B cell (primary cell): ENCODE results near the gene TMEM131L. TPM values are rescaled to one million over a fixed set of nuclear protein-coding genes. Genes with fewer than 3 reads are reported as not detected.
A peak's percentile ranks its signal among the peaks of the same experiment; 100 is the strongest.
"Not testable (repeated sequence)": the region's sequence is repeated elsewhere in the genome, so short reads cannot be mapped to it uniquely, and the experiment has no call there.

Source experiments
- ATAC-seq: fragments of 200-7000 bp; cut with Tn5 transposase; one replicate; pipeline ENCODE4 v1.10.0; 2021; ENCODE audit warnings: low read depth, mild to moderate bottlenecking, moderate number of reproducible peaks, moderate library complexity
- CTCF ChIA-PET: fragments of 350-600 bp; sonication (Branson Sonifier 250); formaldehyde crosslinking; loops from one replicate; lab custom pipeline; 2021; ENCODE audit warnings: antibody characterized with exemption, inconsistent platforms; lab: Charles Lee
- POLR2A ChIA-PET: fragments of 350-600 bp; sonication (Branson Sonifier 250); formaldehyde crosslinking; loops from one replicate; lab custom pipeline; 2021; ENCODE audit warnings: antibody characterized with exemption; lab: Charles Lee
- DNase-seq: peaks from one replicate; pipeline ENCODE4 v3.0.0; 2013
- H2AFZ ChIP-seq: 2 replicates; pipeline ENCODE4 v1.6.1; 2012; ENCODE audit warnings: mild to moderate bottlenecking, low read depth, low read length; ENCODE audit not compliant: insufficient read depth, poor library complexity, severe bottlenecking
- H3K27ac ChIP-seq, 2 donors: 1 replicate in 1 of 2; 2 replicates in 1 of 2; pipeline ENCODE4 v1.5.1; 2012 to 2013; ENCODE audit warnings: low read length in 2 of 2, mild to moderate bottlenecking in 2 of 2, moderate library complexity in 1 of 2
- H3K27me3 ChIP-seq, 4 experiments: fragments of 200-600 bp in 1 of 4; sonication (generic) in 1 of 4; replicated peaks in 1 of 4; 1 replicate in 2 of 4; 2 replicates in 2 of 4; pipeline versions ENCODE4 v1.6.1 to v1.7.0; 2013 to 2016; ENCODE audit warnings: low read length in 3 of 4, mild to moderate bottlenecking in 2 of 4, mixed read lengths in 1 of 4, moderate library complexity in 1 of 4; ENCODE audit not compliant: insufficient read depth in 4 of 4, control insufficient read depth in 3 of 4; ENCODE audit errors: control extremely low read depth in 1 of 4
- H3K36me3 ChIP-seq, 2 experiments: replicated peaks in 1 of 2; 1 replicate in 1 of 2; 2 replicates in 1 of 2; pipeline versions ENCODE4 v1.6.1 to v1.7.1; 2013; ENCODE audit warnings: low read length in 1 of 2; ENCODE audit not compliant: insufficient read depth in 2 of 2, control insufficient read depth in 1 of 2; ENCODE audit errors: control extremely low read depth in 1 of 2, extremely low read depth in 1 of 2
- H3K4me1 ChIP-seq, 2 donors: fragments of 200-600 bp in 1 of 2; sonication (generic) in 1 of 2; 1 replicate in 1 of 2; 2 replicates in 1 of 2; pipeline versions ENCODE4 v1.5.1 to v1.6.1; 2013 to 2017; ENCODE audit warnings: low read length in 2 of 2; ENCODE audit not compliant: control insufficient read depth in 2 of 2, insufficient read depth in 2 of 2
- H3K4me2 ChIP-seq: replicated peaks from 2 replicates; pipeline ENCODE3; 2012; ENCODE audit warnings: mild to moderate bottlenecking, low read depth, low read length; ENCODE audit not compliant: poor library complexity, severe bottlenecking
- H3K4me3 ChIP-seq, 5 experiments: fragments of 200-600 bp in 1 of 5; sonication (generic) in 1 of 5; 1 replicate in 3 of 5; 2 replicates in 2 of 5; pipeline versions ENCODE4 v1.5.1 to v1.7.0; 2011 to 2016; ENCODE audit warnings: low read length in 4 of 5, mild to moderate bottlenecking in 4 of 5, low read depth in 2 of 5, control low read depth in 1 of 5, moderate library complexity in 1 of 5; ENCODE audit not compliant: insufficient read depth in 1 of 5; ENCODE audit errors: control extremely low read depth in 1 of 5, extremely low read depth in 1 of 5
- H3K79me2 ChIP-seq: fragments of 200-600 bp; sonication (generic); one replicate; pipeline ENCODE4 v1.6.0; 2016; ENCODE audit warnings: low read length; ENCODE audit not compliant: control insufficient read depth, insufficient read depth
- H3K9ac ChIP-seq: fragments of 200-600 bp; sonication (generic); 2 replicates; pipeline ENCODE4 v1.6.1; 2017; ENCODE audit warnings: mild to moderate bottlenecking, low read length, moderate library complexity
- H3K9me3 ChIP-seq, 3 donors: one replicate each; pipeline versions ENCODE4 v1.6.1 to v1.7.1; 2013; ENCODE audit warnings: low read length in 2 of 3; ENCODE audit not compliant: control insufficient read depth in 2 of 3, insufficient read depth in 1 of 3; ENCODE audit errors: control extremely low read depth in 1 of 3
- H4K20me1 ChIP-seq: 2 replicates; pipeline ENCODE4 v1.6.0; 2012; ENCODE audit warnings: mild to moderate bottlenecking, low read length; ENCODE audit not compliant: insufficient read depth, control insufficient read depth, poor library complexity, severe bottlenecking
- H3K27ac Mint-ChIP-seq: one replicate; pipeline ENCODE4 v1.8.0; 2021; ENCODE audit warnings: mixed read lengths
- H3K27me3 Mint-ChIP-seq: one replicate; pipeline ENCODE4 v1.8.0; 2021; ENCODE audit warnings: mixed read lengths
- H3K4me1 Mint-ChIP-seq: one replicate; pipeline ENCODE4 v1.8.0; 2021; ENCODE audit warnings: mixed read lengths
- H3K4me3 Mint-ChIP-seq: one replicate; pipeline ENCODE4 v1.8.0; 2021; ENCODE audit warnings: mixed read lengths
- H3K9me3 Mint-ChIP-seq: one replicate; pipeline ENCODE4 v1.8.0; 2022; ENCODE audit warnings: mixed read lengths; ENCODE audit not compliant: insufficient read depth
- EZH2 ChIP-seq: IDR thresholded peaks from 2 replicates; pipeline ENCODE4 v1.6.1; 2012; ENCODE audit warnings: borderline replicate concordance, low read depth, mild to moderate bottlenecking, moderate library complexity, low read length; ENCODE audit not compliant: insufficient read depth, poor library complexity, severe bottlenecking
- WGBS: methylation state at CpG from one replicate; pipeline ENCODE4 v1.1.5; 2013; ENCODE audit warnings: missing lambda C conversion rate; ENCODE audit not compliant: insufficient coverage; 5-methylcytosine and 5-hydroxymethylcytosine counted together
- intact Hi-C: fragments of 100-400 bp; cut with micrococcal nuclease; formaldehyde crosslinking; loops from one replicate; pipeline ENCODE4 v1.10.0; 2022
- polyA plus RNA-seq: library from polyadenylated mRNA; depleted of rRNA; stranded (reverse); fragments of >200 nt; gene quantifications from 2 replicates; pipeline ENCODE4 v1.2.3, GENCODE V29; 2012
- total RNA-seq, 2 donors: library from RNA; stranded (reverse); fragments of 120-200 nt in 1 of 2; gene quantifications; 1 replicate in 1 of 2; 2 replicates in 1 of 2; pipeline versions ENCODE4 v1.2.3 to v1.2.4, GENCODE V29; 2013 to 2022
- TF ChIP-seq, protein P1 (sequence below): fragments of 200-600 bp; IDR thresholded peaks from one replicate; pipeline ENCODE4 v1.8.0; 2022; ENCODE audit warnings: antibody characterized with exemption, mild to moderate bottlenecking

The TMEM131L gene
- total and polyA plus RNA-seq, 2 donors (not counting 1 experiment from before 2014, with no cell fraction given), result 56.4 to 120 TPM

DNA sequence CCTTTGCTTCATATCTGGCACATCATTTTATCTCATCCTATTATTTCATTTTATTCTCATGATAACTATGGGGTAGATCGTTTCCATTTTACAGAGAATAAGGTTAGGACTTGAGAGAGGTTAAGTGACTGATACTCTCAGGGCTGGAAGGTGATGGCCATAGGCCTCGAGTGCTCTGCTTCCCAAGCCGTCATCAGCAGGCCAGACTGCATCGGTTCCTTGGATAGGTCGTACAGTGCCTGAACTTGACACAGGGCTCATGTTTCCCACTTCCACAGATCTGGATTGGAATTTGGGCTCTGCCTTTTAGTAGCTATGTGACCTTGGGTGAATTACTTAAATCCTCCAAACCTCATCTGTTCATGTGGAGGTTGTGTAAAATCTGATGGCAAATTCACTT is 81.4 kb downstream of the TMEM131L start:
- Histone ChIP-seq H3K27ac (peak overlapping the region in 1 of 2 donors; percentile 24), H3K36me3 (peaks cover 6 to 44% of the 10 kb centered on the region in 2 experiments), H3K27me3 (no peaks in the 10 kb centered on the region), H3K9ac (no peak overlapping the region), H4K20me1 (peaks cover 91% of the 10 kb centered on the region), H3K4me2 (no peak overlapping the region), H3K4me3 (no peak overlapping the region), H2AFZ (no peak overlapping the region), H3K79me2 (peaks cover 94% of the 10 kb centered on the region), H3K4me1 (peaks cover 8 to 20% of the 10 kb centered on the region in 2 donors), H3K9me3 (no peaks in the 10 kb centered on the region)
- TF ChIP-seq EZH2, result no peak
- TF ChIP-seq, protein P1, sequence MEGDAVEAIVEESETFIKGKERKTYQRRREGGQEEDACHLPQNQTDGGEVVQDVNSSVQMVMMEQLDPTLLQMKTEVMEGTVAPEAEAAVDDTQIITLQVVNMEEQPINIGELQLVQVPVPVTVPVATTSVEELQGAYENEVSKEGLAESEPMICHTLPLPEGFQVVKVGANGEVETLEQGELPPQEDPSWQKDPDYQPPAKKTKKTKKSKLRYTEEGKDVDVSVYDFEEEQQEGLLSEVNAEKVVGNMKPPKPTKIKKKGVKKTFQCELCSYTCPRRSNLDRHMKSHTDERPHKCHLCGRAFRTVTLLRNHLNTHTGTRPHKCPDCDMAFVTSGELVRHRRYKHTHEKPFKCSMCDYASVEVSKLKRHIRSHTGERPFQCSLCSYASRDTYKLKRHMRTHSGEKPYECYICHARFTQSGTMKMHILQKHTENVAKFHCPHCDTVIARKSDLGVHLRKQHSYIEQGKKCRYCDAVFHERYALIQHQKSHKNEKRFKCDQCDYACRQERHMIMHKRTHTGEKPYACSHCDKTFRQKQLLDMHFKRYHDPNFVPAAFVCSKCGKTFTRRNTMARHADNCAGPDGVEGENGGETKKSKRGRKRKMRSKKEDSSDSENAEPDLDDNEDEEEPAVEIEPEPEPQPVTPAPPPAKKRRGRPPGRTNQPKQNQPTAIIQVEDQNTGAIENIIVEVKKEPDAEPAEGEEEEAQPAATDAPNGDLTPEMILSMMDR, result no peak
- intact Hi-C loops, result no loop called here
- Mint-ChIP-seq H3K27ac (peak overlapping the region; percentile 46), H3K4me3 (no peak overlapping the region), H3K9me3 (no peaks in the 10 kb centered on the region), H3K27me3 (no peaks in the 10 kb centered on the region), H3K4me1 (peaks cover 50% of the 10 kb centered on the region)
- no peak for ATAC-seq
- CTCF ChIA-PET, result interaction anchor here (1.1 to 4.3 kb wide), 3 partner anchors 27 to 115 kb away, joined by 3 to 19 read pairs (median 7); no protein-coding TSS in a partner anchor
- no peak for DNase-seq
- POLR2A ChIA-PET, result interaction anchor here (0.6 kb wide), 1 partner anchor 110 kb away, joined by 4 read pairs; no protein-coding TSS in a partner anchor
- 92% methylated on average over 3 of the region's 5 CpGs for WGBS

DNA sequence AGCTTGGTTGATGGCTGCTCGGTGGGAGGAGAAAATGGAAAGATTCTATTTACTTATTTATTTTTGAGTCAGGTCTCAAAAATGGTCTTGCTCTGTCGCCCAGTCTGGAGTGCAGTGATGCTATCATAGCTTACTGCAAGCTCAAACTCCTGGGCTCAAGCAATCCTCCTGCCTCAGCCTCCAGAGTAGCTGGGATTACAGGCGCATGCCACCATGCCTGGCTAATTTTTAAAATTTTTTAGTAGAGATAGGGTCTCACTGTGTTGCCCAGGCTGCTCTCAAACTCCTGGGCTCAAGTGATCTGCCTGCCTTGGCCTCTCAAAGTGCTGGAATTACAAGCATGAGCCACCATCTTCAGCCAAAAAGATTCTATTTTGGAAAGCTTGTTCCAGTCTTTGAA is 82.7 kb downstream of the TMEM131L start:
- 100% methylated on average over 1 of the region's 3 CpGs for WGBS
- DNase-seq, H3K27me3 ChIP-seq, intact Hi-C loops, H3K9me3 Mint-ChIP-seq, H2AFZ ChIP-seq, H3K4me2 ChIP-seq, H3K9ac ChIP-seq, H3K9me3 ChIP-seq, H3K4me3 Mint-ChIP-seq, ATAC-seq, H3K27me3 Mint-ChIP-seq, H3K4me3 ChIP-seq: not testable (repeated sequence)
- peak overlapping the region; percentile 75 for H3K27ac Mint-ChIP-seq
- peak overlapping the region in 1 of 2 donors; percentile 66 for H3K27ac ChIP-seq
- peaks cover 47% of the 10 kb centered on the region for H3K4me1 Mint-ChIP-seq
- ChIA-PET CTCF (interaction anchor here (0.8 to 1.6 kb wide), 2 partner anchors 116 to 203 kb away, joined by 4 read pairs; no protein-coding TSS in a partner anchor), POLR2A (interaction anchor here (0.6 kb wide), 1 partner anchor 65 kb away, joined by 3 read pairs; no protein-coding TSS in a partner anchor)
- peaks cover 90% of the 10 kb centered on the region for H4K20me1 ChIP-seq
- peaks cover 4 to 18% of the 10 kb centered on the region in 2 donors for H3K4me1 ChIP-seq
- peaks cover 6 to 51% of the 10 kb centered on the region in 2 experiments for H3K36me3 ChIP-seq
- H3K79me2 ChIP-seq, result peaks cover 94% of the 10 kb centered on the region
